Measurements from ENCODE around the gene GPC5. TPM values are rescaled to one million over a fixed set of nuclear protein-coding genes. Genes with fewer than 3 reads are reported as not detected.
"Not testable (repeated sequence)": the region's sequence is repeated elsewhere in the genome, so short reads cannot be mapped to it uniquely, and the experiment has no call there.

Gene GPC5
- total RNA-seq, 2 donors from 2014 or later, result 0.22 to 0.51 TPM

DNA sequence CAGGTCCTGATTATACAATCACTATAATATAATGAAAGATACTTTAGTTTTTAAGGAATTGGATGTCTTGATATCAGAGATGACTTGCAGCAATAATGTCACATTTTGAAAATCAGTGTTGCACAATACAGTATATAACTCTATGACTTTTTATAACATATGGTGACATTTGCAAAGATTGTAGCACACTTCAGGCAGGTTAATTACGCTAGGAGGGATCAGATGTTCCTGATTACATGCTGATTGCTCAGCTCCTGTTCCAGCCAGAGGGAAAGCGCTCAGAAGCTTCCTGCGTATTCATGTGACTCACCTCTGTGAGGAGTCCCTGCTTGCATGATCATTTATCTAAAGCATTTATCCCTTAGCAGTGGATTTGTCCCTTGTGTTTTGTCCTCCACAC lies 265.6 kb downstream of the GPC5 start:
- H3K27me3 Mint-ChIP-seq (ENCODE audit: insufficient read depth), result no peaks in the 10 kb centered on the region
- H3K9me3 Mint-ChIP-seq, result no peaks in the 10 kb centered on the region
- H3K36me3 ChIP-seq (ENCODE audit: control insufficient read depth, insufficient read depth, low read length), result no peaks in the 10 kb centered on the region
- no peak overlapping the region for H3K27ac ChIP-seq (ENCODE audit: low read depth, low read length)
- no peaks in the 10 kb centered on the region for H3K36me3 Mint-ChIP-seq (ENCODE audit: low read depth)
- H3K9me3 ChIP-seq (ENCODE audit: control insufficient read depth, low read length), result no peaks in the 10 kb centered on the region
- no peaks in the 10 kb centered on the region for H3K27me3 ChIP-seq (ENCODE audit: control insufficient read depth, insufficient read depth, low read length, poor library complexity, severe bottlenecking)
- H3K4me3 Mint-ChIP-seq, result no peak overlapping the region
- DNase-seq, result no peak
- no peak overlapping the region for H3K4me3 ChIP-seq (ENCODE audit: low read length)
- H3K4me1 Mint-ChIP-seq, result no peaks in the 10 kb centered on the region
- no peak overlapping the region for H3K9ac ChIP-seq (ENCODE audit: extremely low read depth, low read length, poor library complexity, severe bottlenecking)
- H3K27ac Mint-ChIP-seq, result no peak overlapping the region
- TF ChIP-seq, protein P1, sequence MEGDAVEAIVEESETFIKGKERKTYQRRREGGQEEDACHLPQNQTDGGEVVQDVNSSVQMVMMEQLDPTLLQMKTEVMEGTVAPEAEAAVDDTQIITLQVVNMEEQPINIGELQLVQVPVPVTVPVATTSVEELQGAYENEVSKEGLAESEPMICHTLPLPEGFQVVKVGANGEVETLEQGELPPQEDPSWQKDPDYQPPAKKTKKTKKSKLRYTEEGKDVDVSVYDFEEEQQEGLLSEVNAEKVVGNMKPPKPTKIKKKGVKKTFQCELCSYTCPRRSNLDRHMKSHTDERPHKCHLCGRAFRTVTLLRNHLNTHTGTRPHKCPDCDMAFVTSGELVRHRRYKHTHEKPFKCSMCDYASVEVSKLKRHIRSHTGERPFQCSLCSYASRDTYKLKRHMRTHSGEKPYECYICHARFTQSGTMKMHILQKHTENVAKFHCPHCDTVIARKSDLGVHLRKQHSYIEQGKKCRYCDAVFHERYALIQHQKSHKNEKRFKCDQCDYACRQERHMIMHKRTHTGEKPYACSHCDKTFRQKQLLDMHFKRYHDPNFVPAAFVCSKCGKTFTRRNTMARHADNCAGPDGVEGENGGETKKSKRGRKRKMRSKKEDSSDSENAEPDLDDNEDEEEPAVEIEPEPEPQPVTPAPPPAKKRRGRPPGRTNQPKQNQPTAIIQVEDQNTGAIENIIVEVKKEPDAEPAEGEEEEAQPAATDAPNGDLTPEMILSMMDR (conservative IDR thresholded peaks at IDR 0.05), result no peak
- WGBS, 2 experiments (ENCODE audit: insufficient coverage in 1 of 2, insufficient read length in 1 of 2), result 96 to 100% methylated on average over 3 of the region's 3 CpGs
- no peaks in the 10 kb centered on the region for H3K4me1 ChIP-seq (ENCODE audit: control insufficient read depth, insufficient read depth, low read length)

DNA sequence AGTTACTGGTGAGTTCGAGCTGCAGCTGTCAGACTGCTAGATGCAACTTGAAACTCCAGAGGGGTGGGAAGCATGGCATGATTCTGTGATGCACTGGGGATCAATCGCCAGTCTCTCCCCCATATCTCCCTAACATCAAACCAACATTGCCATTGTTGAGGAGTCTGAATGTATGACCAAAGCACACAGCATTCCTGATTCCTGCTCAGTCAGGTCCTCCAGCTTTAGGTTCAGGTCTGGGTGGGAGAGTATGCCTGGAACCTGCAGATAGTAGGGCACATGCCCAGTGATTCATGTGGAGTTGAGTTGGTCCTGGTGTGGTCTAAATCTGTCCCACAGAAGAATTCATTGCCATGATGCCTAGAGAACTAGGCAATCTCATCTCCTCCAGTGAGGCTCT lies 269.1 kb downstream of the GPC5 start:
- no peaks in the 10 kb centered on the region for H3K4me1 Mint-ChIP-seq
- H3K4me3 Mint-ChIP-seq, result no peak overlapping the region
- WGBS, 2 experiments (ENCODE audit: insufficient coverage in 1 of 2, insufficient read length in 1 of 2), result 50 to 85% methylated on average over 2 of the region's 2 CpGs

GRCh38 chr13:91668866-91669495 lies 270.6 kb downstream of the GPC5 start:
- no peak overlapping the region for H3K9ac ChIP-seq (ENCODE audit: extremely low read depth, low read length, poor library complexity, severe bottlenecking)
- TF ChIP-seq, protein P1 (conservative IDR thresholded peaks at IDR 0.05), result no peak
- Mint-ChIP-seq H3K9me3 (no peaks in the 10 kb centered on the region), H3K36me3 (ENCODE audit: low read depth) (no peaks in the 10 kb centered on the region), H3K4me3 (no peak overlapping the region), H3K27ac (no peak overlapping the region), H3K27me3 (ENCODE audit: insufficient read depth) (no peaks in the 10 kb centered on the region), H3K4me1 (no peaks in the 10 kb centered on the region)
- H3K4me1 ChIP-seq (ENCODE audit: control insufficient read depth, insufficient read depth, low read length), result no peaks in the 10 kb centered on the region
- DNase-seq, result no peak
- H3K36me3 ChIP-seq (ENCODE audit: control insufficient read depth, insufficient read depth, low read length), result no peaks in the 10 kb centered on the region
- H3K27me3 ChIP-seq (ENCODE audit: control insufficient read depth, insufficient read depth, low read length, poor library complexity, severe bottlenecking), result no peaks in the 10 kb centered on the region
- no peak overlapping the region for H3K27ac ChIP-seq (ENCODE audit: low read depth, low read length)
- WGBS, 2 experiments (ENCODE audit: insufficient coverage in 1 of 2, insufficient read length in 1 of 2), result 91 to 93% methylated on average over 4 to 5 of the region's 5 CpGs
- no peak overlapping the region for H3K4me3 ChIP-seq (ENCODE audit: low read length)
- H3K9me3 ChIP-seq (ENCODE audit: control insufficient read depth, low read length), result no peaks in the 10 kb centered on the region

More for the DNA sequence above, 269.1 kb downstream of the GPC5 start:
- Mint-ChIP-seq H3K27me3 (ENCODE audit: insufficient read depth) (no peaks in the 10 kb centered on the region), H3K36me3 (ENCODE audit: low read depth) (no peaks in the 10 kb centered on the region), H3K27ac (no peak overlapping the region), H3K9me3 (no peaks in the 10 kb centered on the region)
- no peak for DNase-seq
- Histone ChIP-seq H3K27ac (ENCODE audit: low read depth, low read length) (no peak overlapping the region), H3K36me3 (ENCODE audit: control insufficient read depth, insufficient read depth, low read length) (no peaks in the 10 kb centered on the region), H3K4me1 (ENCODE audit: control insufficient read depth, insufficient read depth, low read length) (no peaks in the 10 kb centered on the region), H3K9me3 (ENCODE audit: control insufficient read depth, low read length) (no peaks in the 10 kb centered on the region), H3K4me3 (ENCODE audit: low read length) (no peak overlapping the region), H3K27me3 (ENCODE audit: control insufficient read depth, insufficient read depth, low read length, poor library complexity, severe bottlenecking) (no peaks in the 10 kb centered on the region), H3K9ac (ENCODE audit: extremely low read depth, low read length, poor library complexity, severe bottlenecking) (no peak overlapping the region)
- TF ChIP-seq, protein P1 (conservative IDR thresholded peaks at IDR 0.05), result no peak

DNA sequence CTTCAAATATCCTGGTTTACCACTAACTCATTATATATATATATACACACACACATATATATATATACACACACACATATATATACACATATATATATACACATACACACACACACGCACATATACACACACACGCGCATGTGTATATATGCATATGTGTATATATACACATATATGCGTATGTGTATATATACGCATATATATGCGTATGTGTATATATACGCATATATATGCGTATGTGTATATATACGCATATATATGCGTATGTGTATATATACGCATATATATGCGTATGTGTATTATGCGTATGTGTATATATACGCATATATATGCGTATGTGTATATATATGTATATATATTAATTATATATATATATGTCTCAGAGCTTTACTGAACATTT lies 275.9 kb downstream of the GPC5 start:
- not testable (repeated sequence) for H3K9me3 ChIP-seq (ENCODE audit: control insufficient read depth, low read length); H3K4me1 Mint-ChIP-seq; H3K27me3 Mint-ChIP-seq (ENCODE audit: insufficient read depth); H3K27ac Mint-ChIP-seq; H3K4me3 Mint-ChIP-seq; H3K9ac ChIP-seq (ENCODE audit: extremely low read depth, low read length, poor library complexity, severe bottlenecking); H3K4me3 ChIP-seq (ENCODE audit: low read length); H3K36me3 ChIP-seq (ENCODE audit: control insufficient read depth, insufficient read depth, low read length); H3K36me3 Mint-ChIP-seq (ENCODE audit: low read depth); H3K4me1 ChIP-seq (ENCODE audit: control insufficient read depth, insufficient read depth, low read length); H3K9me3 Mint-ChIP-seq; H3K27me3 ChIP-seq (ENCODE audit: control insufficient read depth, insufficient read depth, low read length, poor library complexity, severe bottlenecking); H3K27ac ChIP-seq (ENCODE audit: low read depth, low read length); DNase-seq
- WGBS, 2 experiments (ENCODE audit: insufficient coverage in 1 of 2, insufficient read length in 1 of 2), result 98 to 100% methylated on average over 1 to 7 of the region's 15 CpGs
